A549 treated with dexamethasone at 1 μM for 4 hours (cell line): ENCODE results near the gene GABRG3. TPM values are rescaled to one million over a fixed set of nuclear protein-coding genes. Genes with fewer than 3 reads are reported as not detected.

Source experiments
- total RNA-seq: library from RNA; stranded (reverse); fragments of 200-300 nt; extraction: Qiagen RNA extraction; gene quantifications from 5 replicates; pipeline ENCODE4 v1.2.3, GENCODE V29; 2022

Gene GABRG3
- 0.24 to 0.49 TPM (median 0.38 TPM) in 5 replicates for total RNA-seq

GRCh38 chr15:26970712-26971210 is at the start of gene GABRG3:
Gene GABRG3 (plus strand): TSS chr15:26971181.

Other genes starting within 250 kb of the GABRG3 start
- 61.6 to 98.3 TPM (median 85.1 TPM) in 5 replicates for gene GABRB3, start 198.1 kb upstream of the GABRG3 start, total RNA-seq
- gene GABRA5, start 104.1 kb upstream of the GABRG3 start, total RNA-seq, result 86.0 to 118 TPM (median 107 TPM) in 5 replicates